Choroid plexus epithelial cell (primary cell): ENCODE measurements around the gene GSC2.

Experiments
- DNase-seq: peaks from one replicate; pipeline ENCODE4 v3.0.0-alpha.2; 2010; ENCODE audit warnings: low read depth
- H3K4me3 ChIP-seq: 2 replicates; pipeline ENCODE4 v1.5.1; 2011; ENCODE audit warnings: low read depth, mild to moderate bottlenecking, control low read depth, low read length, moderate library complexity
- CTCF ChIP-seq: conservative IDR thresholded peaks from 2 replicates; pipeline ENCODE4 v1.5.1; 2011; ENCODE audit warnings: low read depth, mild to moderate bottlenecking, control low read depth, inconsistent platforms, low read length, moderate library complexity

Gene GSC2

GRCh38 chr22:19176732-19177131, 26.6 kb upstream of the GSC2 start:
- no peak for DNase-seq
- TF ChIP-seq CTCF, result no peak
- peak overlapping the region; percentile 80 for H3K4me3 ChIP-seq

GRCh38 chr22:19176175-19176643, 26.1 kb upstream of the GSC2 start:
- TF ChIP-seq CTCF, result no peak
- no peak for DNase-seq
- H3K4me3 ChIP-seq, result no peak overlapping the region

GRCh38 chr22:19175602-19176174, 25.6 kb upstream of the GSC2 start:
- H3K4me3 ChIP-seq, result no peak overlapping the region
- DNase-seq, result no peak
- TF ChIP-seq CTCF, result no peak

GRCh38 chr22:19175026-19175601, 25.0 kb upstream of the GSC2 start:
- no peak for TF ChIP-seq CTCF
- DNase-seq, result no peak
- no peak overlapping the region for H3K4me3 ChIP-seq

- peak; percentile 75 for DNase-seq
- no peak overlapping the region for H3K4me3 ChIP-seq
- TF ChIP-seq CTCF, result no peak
Measured at GRCh38 chr22:19174106-19175025, 24.3 kb upstream of the GSC2 start.

- peak overlapping the region; percentile 87 for H3K4me3 ChIP-seq
- no peak for TF ChIP-seq CTCF
- no peak for DNase-seq
Measured at GRCh38 chr22:19173047-19174035, 23.2 kb upstream of the GSC2 start.
